GM13977 (cell line): ENCODE measurements around the gene GPX4.

Experiments
- DNase-seq: peaks from one replicate; pipeline ENCODE4 v3.0.0; 2012; ENCODE audit warnings: low spot score
- in situ Hi-C: fragments of 300-500 bp; cut with MboI; formaldehyde crosslinking; loops from one replicate; pipeline ENCODE4 v1.12.0; 2022; ENCODE audit warnings: low sequenced_read_pairs, low pct_unique_long_range_greater_than_20kb, mixed read lengths, inconsistent platforms; ENCODE audit not compliant: unreplicated experiment
- TF ChIP-seq, protein P1 (sequence below): IDR thresholded peaks from 2 replicates; pipeline ENCODE4 v1.5.1; 2012; ENCODE audit warnings: mild to moderate bottlenecking, control low read depth; ENCODE audit not compliant: insufficient read depth; ENCODE audit errors: extremely low read depth, missing control alignments

The GPX4 gene

DNA sequence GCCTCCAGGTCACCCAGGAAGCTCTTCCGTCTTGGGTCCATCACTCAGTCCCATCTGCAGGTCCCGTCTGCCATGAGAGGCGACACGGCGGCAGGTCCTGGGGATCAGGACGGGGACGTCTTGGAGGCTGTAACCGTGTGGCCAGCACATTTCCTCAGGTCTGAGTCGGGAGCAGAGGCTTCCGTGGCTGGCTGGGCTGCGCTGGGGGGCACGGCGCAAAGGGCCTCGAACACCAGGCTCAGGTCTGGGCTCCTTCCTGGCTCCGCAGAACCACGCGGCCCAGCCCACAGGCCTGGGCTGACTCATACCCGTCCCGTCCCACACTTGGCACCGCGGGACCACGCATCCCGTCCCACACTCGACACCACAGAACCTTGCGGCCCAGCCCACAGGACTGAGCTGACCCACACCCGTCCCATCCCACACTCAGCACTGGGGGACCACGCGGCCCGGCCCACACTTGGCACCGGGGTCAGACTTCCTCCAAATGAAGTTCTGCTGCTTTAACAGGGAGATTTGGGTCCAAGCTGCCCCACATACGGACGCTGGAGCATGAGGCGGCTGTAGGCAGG is 40.1 kb downstream of the GPX4 start:
- DNase-seq = no peak
- TF ChIP-seq, protein P1, sequence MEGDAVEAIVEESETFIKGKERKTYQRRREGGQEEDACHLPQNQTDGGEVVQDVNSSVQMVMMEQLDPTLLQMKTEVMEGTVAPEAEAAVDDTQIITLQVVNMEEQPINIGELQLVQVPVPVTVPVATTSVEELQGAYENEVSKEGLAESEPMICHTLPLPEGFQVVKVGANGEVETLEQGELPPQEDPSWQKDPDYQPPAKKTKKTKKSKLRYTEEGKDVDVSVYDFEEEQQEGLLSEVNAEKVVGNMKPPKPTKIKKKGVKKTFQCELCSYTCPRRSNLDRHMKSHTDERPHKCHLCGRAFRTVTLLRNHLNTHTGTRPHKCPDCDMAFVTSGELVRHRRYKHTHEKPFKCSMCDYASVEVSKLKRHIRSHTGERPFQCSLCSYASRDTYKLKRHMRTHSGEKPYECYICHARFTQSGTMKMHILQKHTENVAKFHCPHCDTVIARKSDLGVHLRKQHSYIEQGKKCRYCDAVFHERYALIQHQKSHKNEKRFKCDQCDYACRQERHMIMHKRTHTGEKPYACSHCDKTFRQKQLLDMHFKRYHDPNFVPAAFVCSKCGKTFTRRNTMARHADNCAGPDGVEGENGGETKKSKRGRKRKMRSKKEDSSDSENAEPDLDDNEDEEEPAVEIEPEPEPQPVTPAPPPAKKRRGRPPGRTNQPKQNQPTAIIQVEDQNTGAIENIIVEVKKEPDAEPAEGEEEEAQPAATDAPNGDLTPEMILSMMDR = no peak
- in situ Hi-C loops = no loop called here

DNA sequence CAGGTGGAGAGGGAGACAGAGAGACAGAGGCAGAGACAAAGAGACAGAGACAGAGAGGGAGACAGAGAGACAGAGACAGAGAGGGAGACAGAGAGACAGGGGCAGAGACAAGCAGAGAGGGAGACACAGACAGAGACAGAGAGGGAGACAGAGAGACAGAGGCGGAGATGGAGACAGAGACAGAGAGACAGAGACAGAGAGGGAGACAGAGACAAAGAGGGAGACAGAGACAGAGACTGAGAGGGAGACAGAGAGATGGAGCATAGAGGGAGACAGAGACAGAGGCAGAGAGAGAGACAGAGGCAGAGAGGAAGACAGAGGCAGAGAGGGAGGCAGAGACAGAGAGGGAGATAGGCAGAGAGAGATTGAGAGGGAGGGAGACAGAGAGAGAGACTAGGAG is 40.9 kb downstream of the GPX4 start:
- DNase-seq = no peak
- TF ChIP-seq, protein P1 = no peak
- in situ Hi-C loops = no loop called here

DNA sequence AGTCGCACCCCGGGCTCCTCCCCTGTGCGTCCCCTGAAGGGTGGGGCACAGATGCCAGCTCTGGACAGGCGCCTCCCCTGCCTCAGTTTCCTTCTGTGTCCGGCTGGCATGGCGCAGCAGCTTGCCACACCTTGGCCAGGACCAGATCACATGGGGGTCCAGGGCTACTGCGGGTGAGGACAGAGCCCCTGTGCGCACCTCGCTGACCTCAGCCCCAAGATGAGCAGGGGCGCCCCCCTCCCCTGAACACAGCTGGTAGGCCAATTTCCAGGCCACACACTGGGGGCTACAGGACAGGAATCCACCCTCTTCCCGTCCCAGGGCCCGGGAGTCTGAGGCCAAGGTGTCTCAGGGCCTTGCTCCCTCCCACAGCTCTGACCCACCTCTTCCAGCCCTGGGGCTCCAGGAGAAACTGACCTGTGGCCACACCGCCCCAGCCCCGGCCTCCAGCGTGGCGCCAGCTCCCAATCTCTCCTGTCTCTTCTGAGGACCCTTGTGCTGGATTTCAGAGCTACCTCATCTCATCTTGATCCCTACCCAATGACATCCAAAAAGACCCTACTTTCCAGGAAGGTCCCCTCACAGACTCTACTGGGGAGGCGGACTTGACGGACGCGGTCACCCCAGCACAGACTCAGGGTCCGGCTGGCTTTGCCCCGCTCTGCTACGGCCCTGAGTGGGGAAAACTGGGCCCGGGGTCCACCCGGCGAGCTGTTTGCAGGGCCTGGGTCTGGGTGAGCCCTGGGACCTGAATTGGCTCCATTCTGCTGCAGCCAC is 42.0 kb downstream of the GPX4 start:
- DNase-seq = no peak
- in situ Hi-C loops = no loop called here
- TF ChIP-seq, protein P1 = no peak

DNA sequence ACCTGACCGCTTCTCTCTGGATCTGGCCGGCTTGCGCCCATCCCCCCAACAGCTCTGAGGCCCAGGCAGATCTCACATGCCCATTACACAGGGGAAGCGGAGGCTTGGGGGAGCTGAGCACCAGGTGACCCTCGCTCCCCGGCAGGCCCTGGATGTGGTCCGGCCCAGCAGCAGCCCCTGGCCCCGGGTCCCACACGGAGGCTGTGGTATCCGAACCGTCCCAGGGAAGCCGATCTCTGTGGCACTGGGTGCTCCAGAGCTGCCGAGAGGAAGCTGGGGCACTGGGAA is 42.6 kb downstream of the GPX4 start:
- in situ Hi-C loops = no loop called here
- no peak for DNase-seq
- TF ChIP-seq, protein P1 = no peak

DNA sequence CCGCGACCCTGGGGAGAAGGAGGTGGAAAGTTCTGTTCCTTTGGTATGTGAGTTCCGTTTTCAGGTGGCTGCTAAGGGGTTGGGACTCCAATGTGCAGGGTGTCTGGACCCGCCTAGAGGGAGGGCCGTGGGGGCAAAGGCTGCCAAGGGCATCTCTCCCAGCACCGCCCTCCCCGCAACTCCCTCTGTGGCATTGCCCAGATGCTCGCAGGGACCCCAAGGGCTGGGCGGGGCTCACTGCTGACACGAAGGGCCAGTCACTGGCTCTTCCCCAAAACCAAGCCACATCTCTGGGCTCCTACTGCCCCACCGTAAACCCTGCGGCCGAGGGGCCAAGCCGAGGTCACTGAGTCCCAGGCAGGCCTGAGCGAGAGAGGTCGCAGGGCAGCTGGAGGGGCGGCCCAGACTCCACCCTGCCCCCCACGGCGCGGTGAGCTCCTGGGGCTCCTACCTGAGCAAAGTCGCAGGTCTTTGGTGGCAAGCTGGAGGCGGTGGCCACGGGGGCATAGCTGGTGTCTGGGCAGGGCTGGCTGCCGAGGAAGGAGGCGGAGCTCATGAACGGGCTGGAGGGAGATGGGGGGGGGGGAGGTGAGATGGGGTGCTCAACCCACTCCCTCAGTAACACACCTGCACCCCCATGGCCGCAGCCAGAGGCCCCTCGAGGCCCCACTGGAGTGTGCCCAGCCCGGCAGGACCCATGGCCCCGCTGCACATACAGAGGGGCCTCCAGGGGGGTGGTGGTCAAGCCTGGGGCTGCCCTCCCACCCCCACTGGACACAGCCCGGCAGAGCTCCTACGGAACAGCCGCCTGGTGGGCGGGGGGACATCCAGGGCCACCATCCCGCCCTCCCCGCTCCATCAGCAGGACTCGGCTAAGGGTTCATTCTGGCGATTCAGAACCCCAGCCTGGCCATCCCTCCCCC is 43.3 kb downstream of the GPX4 start:
- in situ Hi-C loops = no loop called here
- TF ChIP-seq, protein P1 = no peak
- DNase-seq = no peak

DNA sequence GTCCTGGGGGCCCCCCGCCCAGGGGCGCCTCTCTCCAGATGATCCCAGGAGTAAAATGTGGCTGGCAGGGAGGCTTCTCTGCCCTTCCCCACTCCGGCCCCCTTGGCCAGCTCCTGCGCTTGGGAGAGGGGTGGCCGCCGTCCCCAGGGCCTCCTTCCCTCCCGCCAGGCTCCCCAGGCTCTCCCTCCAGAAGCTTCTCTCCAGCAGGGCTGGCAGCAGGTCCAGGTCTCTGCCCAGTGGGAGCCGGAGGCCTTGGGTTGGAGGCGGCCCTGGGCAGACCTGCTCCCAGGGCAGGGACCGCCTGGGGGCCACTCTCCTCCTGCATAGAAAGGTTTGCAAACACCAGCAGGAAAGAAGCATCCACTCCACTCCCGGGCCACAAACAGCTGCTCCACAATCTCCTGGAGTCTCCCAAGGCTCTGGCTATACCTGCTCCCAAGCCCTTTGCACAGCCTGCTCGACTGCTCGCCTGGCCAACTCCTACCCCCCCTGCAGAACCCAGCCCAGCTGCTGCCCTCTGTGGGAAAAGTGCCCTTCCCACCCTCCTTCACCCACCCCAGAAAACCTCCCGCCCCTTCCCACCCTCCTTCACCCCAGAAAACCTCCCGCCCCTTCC is 44.2 kb downstream of the GPX4 start:
- DNase-seq = no peak
- in situ Hi-C loops = no loop called here
- TF ChIP-seq, protein P1 = no peak
